Thymus (tissue), 11 donors: Measurements from ENCODE around the gene CBX4. TPM values are rescaled to one million over a fixed set of nuclear protein-coding genes. Genes with fewer than 3 reads are reported as not detected.

Experiments used
- DNase-seq, 9 donors: peaks; one replicate each; pipeline ENCODE4 v3.0.0-alpha.2; 2013; ENCODE audit warnings: low spot score in 9 of 9, low read depth in 6 of 9, missing footprints in 1 of 9
- H3K27ac ChIP-seq, 2 donors: one replicate each; pipeline ENCODE4 v1.5.1; 2013; ENCODE audit warnings: control low read depth in 1 of 2, low read depth in 1 of 2, low read length in 1 of 2, mild to moderate bottlenecking in 1 of 2, moderate library complexity in 1 of 2
- H3K27me3 ChIP-seq, 2 donors: one replicate each; pipeline ENCODE4 v1.5.1; 2013; ENCODE audit warnings: low read length in 1 of 2; ENCODE audit not compliant: control insufficient read depth in 2 of 2, insufficient read depth in 1 of 2
- H3K36me3 ChIP-seq, 2 donors: one replicate each; pipeline ENCODE4 v1.5.1; 2013; ENCODE audit warnings: low read length in 1 of 2, mild to moderate bottlenecking in 1 of 2, moderate library complexity in 1 of 2; ENCODE audit not compliant: control insufficient read depth in 2 of 2, insufficient read depth in 2 of 2
- H3K4me1 ChIP-seq, 2 donors: one replicate each; pipeline ENCODE4 v1.5.1; 2013; ENCODE audit warnings: low read length in 2 of 2; ENCODE audit not compliant: control insufficient read depth in 2 of 2, insufficient read depth in 2 of 2
- H3K4me3 ChIP-seq, 2 donors: one replicate each; pipeline ENCODE4 v1.5.1; 2013; ENCODE audit warnings: low read length in 2 of 2, control low read depth in 1 of 2, mild to moderate bottlenecking in 1 of 2
- H3K9me3 ChIP-seq, 2 donors: one replicate each; pipeline ENCODE4 v1.5.1; 2013; ENCODE audit warnings: low read length in 1 of 2, mild to moderate bottlenecking in 1 of 2; ENCODE audit not compliant: control insufficient read depth in 2 of 2, insufficient read depth in 1 of 2
- WGBS: extraction: QIAGEN DNeasy Blood & Tissue Kit; methylation state at CpG from one replicate; pipeline ENCODE4 v1.1.7; 2013; 5-methylcytosine and 5-hydroxymethylcytosine counted together
- polyA plus RNA-seq: library from polyadenylated mRNA; stranded (reverse); fragments of 200-250 nt; gene quantifications from one replicate; pipeline ENCODE4 v1.2.3, GENCODE V29; 2013
- total RNA-seq: library from RNA; stranded (reverse); fragments of 120-200 nt; gene quantifications from one replicate; pipeline ENCODE4 v1.2.4, GENCODE V29; 2013
- donor health status: healthy.

CBX4 gene
- total and polyA plus RNA-seq, 2 donors = 26.9 to 32.1 TPM

DNA sequence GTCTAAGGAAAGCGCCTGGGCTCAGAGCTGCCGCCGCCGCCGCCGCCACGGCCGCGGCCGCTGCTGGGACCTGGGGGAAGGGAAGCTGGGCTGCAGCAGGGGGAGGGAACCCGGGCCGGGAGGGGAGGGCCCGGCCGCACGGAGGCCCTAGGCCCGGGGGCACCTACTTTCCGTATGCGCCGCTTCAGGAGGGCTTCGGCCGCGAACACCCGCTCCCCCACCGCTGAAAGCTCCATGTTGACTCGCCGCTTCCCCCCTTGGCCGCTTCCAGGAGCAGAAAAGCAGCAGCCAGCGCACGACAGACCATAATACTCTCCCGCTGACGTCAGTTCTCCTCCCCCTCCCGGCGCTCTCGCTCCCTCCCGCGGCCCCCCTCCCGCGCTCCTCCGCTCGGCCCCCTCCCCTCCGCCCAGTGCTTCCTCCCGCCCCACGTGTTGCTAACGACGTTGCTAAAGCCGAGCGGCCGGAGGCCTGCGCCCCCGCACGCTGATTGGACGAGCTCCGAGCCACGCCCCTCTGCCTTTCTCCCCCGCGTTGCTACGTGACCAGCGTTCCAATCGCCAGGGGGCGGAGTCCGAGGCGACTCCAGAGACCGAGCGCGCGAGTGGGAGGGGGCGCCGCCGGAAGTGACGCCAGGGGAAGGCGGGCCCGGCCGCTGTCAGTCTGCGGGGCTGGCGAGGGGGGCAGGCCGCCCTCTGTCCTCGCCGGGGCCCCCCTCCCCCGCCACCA is 42.3 kb downstream of the CBX4 start, which contains the start of gene CBX8:
Gene CBX8, minus strand, starts transcription at position 315 of the 729 bp plus-strand sequence. Its CDS starts 79 bp downstream, at position 236.
- peak; percentile 97 to 100 (median 100) for DNase-seq
- Histone ChIP-seq H3K9me3 (peaks cover 3 to 31% of the 10 kb centered on the region in 2 donors), H3K27me3 (peaks cover 70 to 78% of the 10 kb centered on the region in 2 donors), H3K36me3 (peaks cover 15 to 16% of the 10 kb centered on the region in 2 donors), H3K4me1 (peaks cover 43 to 81% of the 10 kb centered on the region in 2 donors), H3K27ac (peak within 1 kb of the TSS; percentile 86 to 91), H3K4me3 (peak within 1 kb of the TSS; percentile 67 to 78)
- under 1% methylated on average over 79 of the region's 79 CpGs for WGBS

DNA sequence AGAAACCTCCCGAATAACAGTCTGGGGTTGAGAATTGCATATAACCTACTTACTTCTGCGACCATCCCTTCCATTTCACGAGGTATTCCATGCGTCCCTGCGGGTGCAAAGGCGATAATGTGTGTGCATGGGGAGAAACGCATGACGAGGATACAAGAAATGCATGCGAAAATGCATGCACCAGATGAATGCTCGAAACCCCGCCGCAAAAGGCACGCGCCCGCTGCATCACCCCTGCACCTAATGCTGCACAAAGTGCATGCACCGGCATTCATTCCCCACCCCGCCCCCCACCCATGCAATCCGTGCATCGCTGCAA is 42.8 kb downstream of the CBX4 start:
- H3K27me3 ChIP-seq = peaks cover 70 to 78% of the 10 kb centered on the region in 2 donors
- H3K4me1 ChIP-seq = peaks cover 41 to 80% of the 10 kb centered on the region in 2 donors
- H3K36me3 ChIP-seq = peaks cover 15 to 16% of the 10 kb centered on the region in 2 donors
- H3K27ac ChIP-seq = peak overlapping the region; percentile 86 to 91
- peaks cover 3 to 33% of the 10 kb centered on the region in 2 donors for H3K9me3 ChIP-seq
- H3K4me3 ChIP-seq = peak overlapping the region; percentile 64 to 78
- WGBS = under 1% methylated on average over 19 of the region's 19 CpGs
- DNase-seq = peak in 1 of 9 donors; percentile 41

DNA sequence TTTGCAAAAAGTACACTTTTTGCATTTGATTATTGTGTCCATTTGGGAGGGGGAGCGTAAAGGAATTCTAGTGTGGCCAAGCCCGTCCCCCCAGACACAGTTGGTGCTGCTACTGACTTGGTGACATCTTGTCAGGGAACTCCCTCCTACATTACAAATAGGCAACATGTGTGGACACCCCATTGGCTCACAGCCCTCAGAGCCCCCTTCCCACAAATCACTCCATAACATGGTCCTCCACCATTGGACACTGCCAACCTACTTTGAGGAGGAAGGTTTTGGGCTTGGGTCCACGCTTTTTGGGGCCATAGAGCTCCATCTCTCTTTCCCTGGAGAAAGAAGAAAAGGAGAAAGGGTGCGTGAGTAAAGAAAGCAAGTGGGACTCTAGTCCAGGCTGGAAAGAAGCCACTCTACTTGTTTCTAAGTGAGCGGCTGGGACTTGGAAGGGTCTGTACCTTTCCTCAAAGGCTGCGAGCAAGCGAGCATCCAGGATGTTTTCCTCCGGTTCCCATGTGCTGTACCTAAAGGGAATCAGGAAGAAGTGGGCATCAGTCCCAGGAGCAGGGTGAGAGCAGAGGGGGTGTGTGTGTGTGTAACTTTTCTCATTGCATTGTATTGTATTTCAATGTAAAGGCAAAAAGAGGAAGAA is 43.3 kb downstream of the CBX4 start:
- no peak overlapping the region for H3K27ac ChIP-seq
- H3K27me3 ChIP-seq = peaks cover 70 to 78% of the 10 kb centered on the region in 2 donors
- H3K9me3 ChIP-seq = peaks cover 3 to 32% of the 10 kb centered on the region in 2 donors
- peaks cover 37 to 80% of the 10 kb centered on the region in 2 donors for H3K4me1 ChIP-seq
- peak overlapping the region; percentile 64 to 78 for H3K4me3 ChIP-seq
- DNase-seq = no peak
- 76% methylated on average over 8 of the region's 8 CpGs for WGBS
- peaks cover 15 to 16% of the 10 kb centered on the region in 2 donors for H3K36me3 ChIP-seq

DNA sequence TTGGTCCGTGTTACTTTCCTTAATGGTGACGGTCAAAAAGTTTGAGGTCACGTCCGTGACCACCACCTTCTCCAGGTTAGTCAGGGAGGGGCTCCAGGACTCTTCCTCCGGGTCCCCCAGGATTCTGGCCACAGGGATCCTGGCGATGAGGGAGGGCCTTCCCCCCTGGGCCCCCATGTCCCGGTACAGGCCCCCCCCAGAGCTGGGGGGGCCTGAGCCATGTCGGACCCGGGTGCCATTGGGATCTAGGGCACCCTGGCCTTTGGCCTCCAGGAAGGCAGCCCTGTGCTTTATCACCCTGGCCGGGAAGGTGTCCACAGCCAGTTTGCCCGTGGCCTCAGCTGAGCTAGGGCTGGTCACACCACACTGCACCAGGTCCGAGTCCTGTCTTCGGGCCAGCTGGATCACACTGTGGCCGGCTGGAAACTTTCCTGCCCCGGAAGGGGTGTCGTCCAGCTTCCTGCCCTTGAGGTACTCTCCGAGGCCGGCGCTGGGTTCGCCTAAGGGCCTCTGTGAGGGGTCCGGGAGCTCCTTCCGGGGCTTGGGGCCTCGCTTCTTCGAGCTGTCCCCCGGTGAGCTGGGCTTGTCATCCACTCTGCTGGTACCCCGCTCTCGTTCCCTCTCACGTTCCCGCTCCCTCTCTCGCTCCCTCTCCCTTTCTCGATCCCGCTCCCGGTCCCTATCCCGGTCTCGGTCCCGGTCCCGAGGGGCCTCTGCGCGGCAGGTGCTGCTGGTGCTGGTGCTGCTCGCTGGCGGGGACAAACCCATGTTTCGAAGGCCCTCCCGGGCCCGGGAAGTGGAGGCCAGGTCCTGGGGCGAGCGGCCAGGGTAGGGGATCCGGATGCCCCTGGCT is 44.4 kb downstream of the CBX4 start:
- peaks cover 15 to 16% of the 10 kb centered on the region in 2 donors for H3K36me3 ChIP-seq
- WGBS = 98% methylated on average over 47 of the region's 47 CpGs
- no peak for DNase-seq
- peaks cover 27 to 80% of the 10 kb centered on the region in 2 donors for H3K4me1 ChIP-seq
- H3K27ac ChIP-seq = no peak overlapping the region
- H3K9me3 ChIP-seq = peaks cover 1 to 37% of the 10 kb centered on the region in 2 donors
- H3K4me3 ChIP-seq = no peak overlapping the region
- H3K27me3 ChIP-seq = peaks cover 70 to 78% of the 10 kb centered on the region in 2 donors

DNA sequence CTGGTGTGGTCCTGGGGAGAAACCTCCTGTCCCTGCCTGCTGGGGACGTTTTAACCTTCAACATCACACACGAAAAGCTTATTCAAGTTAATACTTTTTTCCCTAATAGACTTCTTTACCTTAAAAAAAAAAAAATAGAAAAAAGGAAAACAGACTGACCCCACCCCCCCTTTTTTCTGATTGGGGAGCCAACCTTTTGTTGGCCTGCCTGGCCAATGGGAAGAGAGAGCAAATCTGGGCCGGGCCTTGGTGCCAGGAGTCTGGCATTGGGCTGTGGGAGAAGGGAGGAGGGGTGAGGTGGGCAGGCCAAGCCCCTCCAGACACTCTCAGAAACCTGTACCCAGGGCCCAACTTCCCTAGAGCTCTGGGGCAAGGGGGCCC is 45.3 kb downstream of the CBX4 start:
- peaks cover 70 to 78% of the 10 kb centered on the region in 2 donors for H3K27me3 ChIP-seq
- peaks cover 15 to 16% of the 10 kb centered on the region in 2 donors for H3K36me3 ChIP-seq
- no peak overlapping the region for H3K4me3 ChIP-seq
- 88% methylated on average over 3 of the region's 3 CpGs for WGBS
- H3K9me3 ChIP-seq = peaks cover 1 to 40% of the 10 kb centered on the region in 2 donors
- peaks cover 22 to 79% of the 10 kb centered on the region in 2 donors for H3K4me1 ChIP-seq
- H3K27ac ChIP-seq = no peak overlapping the region
- DNase-seq = no peak

DNA sequence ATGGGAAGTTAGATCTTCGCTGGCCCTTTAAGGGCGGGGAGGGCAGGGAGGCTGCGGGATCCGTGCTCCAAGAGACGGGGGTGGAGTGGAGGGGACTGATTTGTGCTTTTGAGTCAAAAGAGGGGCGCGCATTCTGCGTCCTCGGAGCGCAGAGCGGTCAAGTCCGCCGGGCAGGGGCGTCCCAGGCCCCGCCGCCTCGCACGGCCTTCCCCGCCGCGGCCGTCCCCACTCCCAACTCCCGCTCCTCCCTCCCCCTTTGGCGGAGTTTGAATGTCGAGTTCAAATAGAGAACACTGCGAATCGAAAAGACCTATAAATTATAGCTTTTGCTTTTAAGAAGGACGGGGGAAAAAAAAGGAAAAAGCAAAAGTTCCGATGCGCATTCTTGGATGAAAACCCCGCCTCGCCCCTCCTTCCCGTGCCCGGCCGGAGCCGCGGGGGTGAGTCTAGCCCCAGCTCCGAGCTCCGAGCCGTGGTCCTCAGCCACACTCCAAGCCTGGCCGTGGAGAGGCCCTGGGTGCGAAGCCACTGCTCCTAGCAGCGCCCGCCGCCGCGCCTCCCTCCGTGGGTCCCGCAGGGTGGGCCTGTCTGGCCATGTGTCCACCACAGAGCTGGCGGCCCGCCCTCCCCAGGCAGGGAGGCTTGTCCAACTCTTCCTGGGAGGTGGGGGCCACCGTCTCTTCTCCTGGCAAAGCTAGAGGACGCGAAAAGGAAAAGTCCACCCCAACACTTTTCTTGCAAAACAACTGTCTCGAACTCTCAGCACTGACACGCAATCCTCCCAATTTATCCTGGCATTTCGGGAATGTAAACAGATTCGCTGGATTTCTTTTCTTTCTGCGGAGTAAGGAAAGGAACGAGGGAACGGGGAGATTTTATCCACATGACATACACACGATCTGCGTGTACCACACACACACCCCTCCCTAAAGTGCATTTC is 46.0 kb downstream of the CBX4 start:
- H3K4me1 ChIP-seq = peaks cover 16 to 72% of the 10 kb centered on the region in 2 donors
- WGBS = 75% methylated on average over 63 of the region's 63 CpGs
- peaks cover 70 to 78% of the 10 kb centered on the region in 2 donors for H3K27me3 ChIP-seq
- DNase-seq = no peak
- peaks cover 1 to 34% of the 10 kb centered on the region in 2 donors for H3K9me3 ChIP-seq
- peaks cover 15 to 16% of the 10 kb centered on the region in 2 donors for H3K36me3 ChIP-seq
- no peak overlapping the region for H3K27ac ChIP-seq
- H3K4me3 ChIP-seq = no peak overlapping the region

DNA sequence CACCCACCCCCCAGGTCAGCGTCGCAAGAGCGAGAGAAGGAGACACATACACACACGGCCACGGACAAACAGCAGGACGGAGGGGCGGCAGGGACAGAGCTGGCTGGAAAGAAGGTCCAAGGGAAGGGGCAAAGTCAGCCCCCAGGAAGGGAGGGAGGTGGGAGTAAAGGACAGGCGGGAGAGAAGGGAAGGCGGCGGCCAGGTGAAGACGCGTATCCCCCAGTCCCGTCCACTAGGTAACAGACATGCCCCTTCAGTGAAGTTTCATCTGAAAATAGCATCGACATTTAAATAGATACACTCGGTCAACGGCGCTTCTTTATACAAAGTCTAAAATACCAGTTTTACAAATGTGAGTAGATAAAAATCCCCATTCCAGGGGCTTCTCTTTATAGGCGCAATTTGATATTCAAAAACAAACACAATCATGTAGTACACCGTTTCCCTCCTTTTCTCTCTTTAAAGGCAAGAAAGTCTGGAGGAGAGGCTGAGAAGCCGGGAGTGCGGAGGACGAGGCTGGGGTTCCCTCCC is 46.8 kb downstream of the CBX4 start:
- no peak overlapping the region for H3K27ac ChIP-seq
- 30% methylated on average over 22 of the region's 22 CpGs for WGBS
- H3K36me3 ChIP-seq = peaks cover 15 to 16% of the 10 kb centered on the region in 2 donors
- peaks cover 0 to 29% of the 10 kb centered on the region in 2 donors for H3K9me3 ChIP-seq
- H3K4me3 ChIP-seq = no peak overlapping the region
- H3K27me3 ChIP-seq = peaks cover 72 to 80% of the 10 kb centered on the region in 2 donors
- H3K4me1 ChIP-seq = peaks cover 10 to 66% of the 10 kb centered on the region in 2 donors
- DNase-seq = no peak

DNA sequence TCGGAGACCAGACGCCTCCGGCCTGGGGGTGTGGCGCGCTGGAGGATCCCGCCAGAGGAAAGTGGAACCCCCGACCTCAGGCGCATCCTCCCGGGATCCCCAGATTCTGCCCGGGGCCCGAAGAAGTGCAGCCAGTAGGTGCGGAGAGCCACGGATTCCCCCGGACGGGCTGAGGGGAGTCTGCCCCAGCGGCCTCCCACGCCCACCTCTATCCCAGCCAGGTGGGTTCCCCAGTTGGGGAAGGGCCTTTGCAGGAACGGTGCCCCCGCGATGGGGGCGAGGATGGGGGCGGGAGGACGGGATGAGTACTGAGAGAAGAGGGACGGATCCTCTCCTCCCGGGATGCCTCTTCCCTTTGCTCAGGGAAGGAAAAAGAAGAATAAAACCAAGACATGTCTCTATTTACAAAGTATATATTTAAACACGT is 47.5 kb downstream of the CBX4 start:
- H3K4me1 ChIP-seq = peaks cover 10 to 66% of the 10 kb centered on the region in 2 donors

More for the DNA sequence above, 47.5 kb downstream of the CBX4 start:
- DNase-seq = no peak
- WGBS = 8% methylated on average over 26 of the region's 26 CpGs
- Histone ChIP-seq H3K27ac (no peak overlapping the region), H3K9me3 (peaks cover 0 to 29% of the 10 kb centered on the region in 2 donors), H3K27me3 (peaks cover 77 to 86% of the 10 kb centered on the region in 2 donors), H3K36me3 (peaks cover 15 to 16% of the 10 kb centered on the region in 2 donors), H3K4me3 (no peak overlapping the region)
